H1 (cell line): Measurements from ENCODE around the gene GPANK1. TPM values are rescaled to one million over a fixed set of nuclear protein-coding genes. Genes with fewer than 3 reads are reported as not detected.

Experiments
- CTCF ChIA-PET: fragments of 300-600 bp; sonication (Branson Sonifier 250); formaldehyde crosslinking; loops from one replicate; lab custom pipeline; 2021; ENCODE audit not compliant: partially characterized antibody; lab: Charles Lee
- POLR2A ChIA-PET: fragments of 300-600 bp; sonication (Branson Sonifier 250); formaldehyde crosslinking; loops from one replicate; lab custom pipeline; 2021; ENCODE audit warnings: inconsistent platforms; ENCODE audit not compliant: partially characterized antibody; lab: Charles Lee
- DNase-seq, 2 experiments: peaks; one replicate each; pipeline versions ENCODE4 v3.0.0 to v3.0.0-alpha.2; 2010 to 2022; ENCODE audit warnings: low spot score in 2 of 2, low read depth in 1 of 2, mixed read lengths in 1 of 2
- FAIRE-seq: peaks from 2 replicates; lab custom pipeline; 2011; peaks lifted over from hg19 to GRCh38; lab: Jason Lieb, UNC
- H2AFZ ChIP-seq: 2 replicates; pipeline ENCODE4 v1.8.1; 2012; ENCODE audit warnings: low read length, inconsistent platforms
- H2AK5ac ChIP-seq: 2 replicates; pipeline ENCODE4 v1.6.1; 2013; ENCODE audit warnings: low read depth, low read length
- H2BK120ac ChIP-seq: replicated peaks from 2 replicates; pipeline ENCODE3; 2013; ENCODE audit warnings: low read depth, low read length, inconsistent platforms
- H2BK12ac ChIP-seq: 2 replicates; pipeline ENCODE4 v1.6.1; 2013; ENCODE audit warnings: low read depth, low read length
- H2BK15ac ChIP-seq: 2 replicates; pipeline ENCODE4 v1.6.1; 2013; ENCODE audit warnings: low read length
- H2BK20ac ChIP-seq: 2 replicates; pipeline ENCODE4 v1.6.1; 2013; ENCODE audit warnings: low read length
- H2BK5ac ChIP-seq: 2 replicates; pipeline ENCODE4 v1.6.1; 2013; ENCODE audit warnings: low read depth, low read length
- H3K14ac ChIP-seq: 2 replicates; pipeline ENCODE4 v1.6.1; 2013; ENCODE audit warnings: inconsistent platforms; ENCODE audit not compliant: insufficient read length
- H3K18ac ChIP-seq: 2 replicates; pipeline ENCODE4 v1.6.1; 2013; ENCODE audit warnings: low read length; ENCODE audit errors: extremely low read depth
- H3K23ac ChIP-seq: 2 replicates; pipeline ENCODE4 v1.6.1; 2013; ENCODE audit warnings: inconsistent platforms; ENCODE audit not compliant: insufficient read length
- H3K23me2 ChIP-seq: 2 replicates; pipeline ENCODE4 v1.6.1; 2013; ENCODE audit warnings: low read depth, low read length
- H3K27ac ChIP-seq: 2 replicates; pipeline ENCODE4 v1.6.1; 2011; ENCODE audit warnings: low read depth, low read length, inconsistent platforms
- H3K27me3 ChIP-seq, 4 experiments: replicated peaks in 1 of 4; 1 replicate in 1 of 4; 2 replicates in 3 of 4; pipeline versions ENCODE4 v1.6.1 to v1.8.1; 2011 to 2013; ENCODE audit warnings: low read length in 3 of 4, mild to moderate bottlenecking in 3 of 4, inconsistent platforms in 2 of 4, mixed read lengths in 2 of 4, moderate library complexity in 1 of 4; ENCODE audit not compliant: control insufficient read depth in 3 of 4, insufficient read depth in 3 of 4; ENCODE audit errors: extremely low read depth in 1 of 4
- H3K36me3 ChIP-seq, 4 experiments: 2 replicates each; pipeline versions ENCODE4 v1.6.1 to v1.8.1; 2011 to 2013; ENCODE audit warnings: mild to moderate bottlenecking in 4 of 4, low read length in 3 of 4, moderate library complexity in 2 of 4, control low read depth in 1 of 4, inconsistent platforms in 1 of 4; ENCODE audit not compliant: insufficient read depth in 4 of 4, control insufficient read depth in 2 of 4
- H3K4ac ChIP-seq: replicated peaks from 2 replicates; pipeline ENCODE3; 2013; ENCODE audit warnings: low read length, low read depth, mixed read lengths, inconsistent platforms; ENCODE audit not compliant: insufficient read length
- H3K4me1 ChIP-seq, 4 experiments: replicated peaks in 1 of 4; 1 replicate in 1 of 4; 2 replicates in 3 of 4; pipeline versions ENCODE4 v1.6.1 to v1.8.1; 2011 to 2013; ENCODE audit warnings: low read length in 3 of 4, inconsistent platforms in 2 of 4, mixed read lengths in 1 of 4; ENCODE audit not compliant: insufficient read depth in 4 of 4, control insufficient read depth in 3 of 4
- H3K4me2 ChIP-seq, 2 experiments: 2 replicates each; pipeline versions ENCODE4 v1.6.1 to v1.8.1; 2011 to 2013; ENCODE audit warnings: low read depth in 2 of 2, low read length in 2 of 2, control low read depth in 1 of 2, inconsistent platforms in 1 of 2, mild to moderate bottlenecking in 1 of 2; ENCODE audit not compliant: insufficient read depth in 1 of 2
- H3K4me3 ChIP-seq, 4 experiments: fragments of 200-600, 300-600 bp in 1 of 4; sonication (generic), shearing (Covaris generic), sonication (Bioruptor Twin) in 1 of 4; 2 replicates each; pipeline versions ENCODE4 v1.5.1 to v1.8.1; 2011 to 2016; ENCODE audit warnings: low read length in 4 of 4, low read depth in 3 of 4, control low read depth in 2 of 4, inconsistent platforms in 2 of 4, mild to moderate bottlenecking in 2 of 4, mixed read lengths in 1 of 4, moderate library complexity in 1 of 4; ENCODE audit not compliant: insufficient read depth in 2 of 4; ENCODE audit errors: extremely low read depth in 1 of 4
- H3K56ac ChIP-seq: replicated peaks from 2 replicates; pipeline ENCODE3; 2013; ENCODE audit warnings: low read depth, mild to moderate bottlenecking, mixed read lengths, low read length, inconsistent platforms; ENCODE audit not compliant: insufficient read length
- H3K79me1 ChIP-seq: 2 replicates; pipeline ENCODE4 v1.6.1; 2013; ENCODE audit warnings: low read depth, low read length, control low read depth
- H3K79me2 ChIP-seq, 2 experiments: 2 replicates each; pipeline versions ENCODE4 v1.6.1 to v1.8.1; 2012 to 2013; ENCODE audit warnings: low read length in 2 of 2, mild to moderate bottlenecking in 2 of 2, inconsistent platforms in 1 of 2; ENCODE audit not compliant: insufficient read depth in 2 of 2, control insufficient read depth in 1 of 2
- H3K9ac ChIP-seq, 4 experiments: replicated peaks in 1 of 4; 1 replicate in 1 of 4; 2 replicates in 3 of 4; pipeline versions ENCODE4 v1.6.1 to v1.8.1; 2011 to 2013; ENCODE audit warnings: low read depth in 3 of 4, low read length in 3 of 4, control low read depth in 2 of 4, mild to moderate bottlenecking in 2 of 4, moderate library complexity in 2 of 4, inconsistent platforms in 1 of 4; ENCODE audit errors: extremely low read depth in 1 of 4
- H3K9me3 ChIP-seq, 2 experiments: 2 replicates each; pipeline versions ENCODE4 v1.6.1 to v1.8.1; 2012 to 2013; ENCODE audit warnings: mild to moderate bottlenecking in 2 of 2, moderate library complexity in 2 of 2, control low read depth in 1 of 2, inconsistent platforms in 1 of 2, low read depth in 1 of 2, low read length in 1 of 2, mixed read lengths in 1 of 2; ENCODE audit not compliant: insufficient read depth in 2 of 2
- H4K20me1 ChIP-seq, 2 experiments: replicated peaks in 1 of 2; 2 replicates each; pipeline versions ENCODE3 to v1.8.1; 2011 to 2013; ENCODE audit warnings: inconsistent platforms in 2 of 2, low read length in 2 of 2, mild to moderate bottlenecking in 1 of 2; ENCODE audit not compliant: insufficient read depth in 2 of 2, control insufficient read depth in 1 of 2
- H4K5ac ChIP-seq: 2 replicates; pipeline ENCODE4 v1.6.1; 2013; ENCODE audit warnings: low read length, low read depth, mixed read lengths, inconsistent platforms; ENCODE audit not compliant: insufficient read length
- H4K8ac ChIP-seq: 2 replicates; pipeline ENCODE4 v1.8.0; 2013; ENCODE audit warnings: mild to moderate bottlenecking, moderate library complexity, low read length, inconsistent platforms; ENCODE audit not compliant: insufficient read depth; ENCODE audit errors: extremely low read depth
- H4K91ac ChIP-seq: replicated peaks from 2 replicates; pipeline ENCODE3; 2013; ENCODE audit warnings: low read length, mixed read lengths, inconsistent platforms; ENCODE audit not compliant: insufficient read length
- BCL11A ChIP-seq, 2 experiments: IDR thresholded peaks; one replicate each; pipeline ENCODE4 v1.6.1; 2011; ENCODE audit warnings: low read depth in 2 of 2, low read length in 2 of 2, mild to moderate bottlenecking in 2 of 2
- CBX5 ChIP-seq: fragments of 300-800, 300-1000 bp; sonication (generic); IDR thresholded peaks from 2 replicates; pipeline ENCODE4 v1.7.1; 2016; ENCODE audit warnings: antibody characterized with exemption, low read length, low read depth
- CHD1 ChIP-seq: IDR thresholded peaks from 2 replicates; pipeline ENCODE4 v1.6.1; 2012; ENCODE audit warnings: low read depth, low read length, improper control_type of control experiment
- E2F6 ChIP-seq: IDR thresholded peaks from 2 replicates; pipeline ENCODE4 v1.6.1; 2012; ENCODE audit warnings: inconsistent platforms
- FOSL1 ChIP-seq: IDR thresholded peaks from 2 replicates; pipeline ENCODE4 v1.6.1; 2011; ENCODE audit warnings: mild to moderate bottlenecking, low read depth, low read length, moderate library complexity; ENCODE audit not compliant: insufficient read depth
- KDM5A ChIP-seq: fragments of 200-600 bp; IDR thresholded peaks from 2 replicates; pipeline ENCODE4 v1.7.1; 2012; ENCODE audit warnings: mild to moderate bottlenecking, low read length, inconsistent platforms, mixed read lengths
- RNF2 ChIP-seq: fragments of 200-900, 300-1000 bp; sonication (generic); IDR thresholded peaks from 2 replicates; pipeline ENCODE4 v1.7.1; 2016; ENCODE audit warnings: borderline replicate concordance, low read depth, mild to moderate bottlenecking, antibody characterized with exemption, low read length; ENCODE audit not compliant: poor library complexity, severe bottlenecking; ENCODE audit errors: missing control alignments
- SIX5 ChIP-seq: IDR thresholded peaks from 2 replicates; pipeline ENCODE4 v1.6.1; 2011; ENCODE audit warnings: mild to moderate bottlenecking, low read depth, low read length
- SP2 ChIP-seq: IDR thresholded peaks from 2 replicates; pipeline ENCODE4 v1.6.1; 2012; ENCODE audit warnings: mild to moderate bottlenecking, low read length, inconsistent platforms
- SP4 ChIP-seq: IDR thresholded peaks from 2 replicates; pipeline ENCODE4 v1.6.1; 2012; ENCODE audit warnings: low read length, inconsistent platforms
- TBP ChIP-seq: IDR thresholded peaks from 2 replicates; pipeline ENCODE4 v1.6.1; 2011; ENCODE audit warnings: low read depth, low read length, improper control_type of control experiment
- USF2 ChIP-seq: IDR thresholded peaks from 2 replicates; pipeline ENCODE4 v1.6.1; 2011; ENCODE audit warnings: low read length, improper control_type of control experiment
- YY1 ChIP-seq: IDR thresholded peaks from 2 replicates; pipeline ENCODE4 v1.6.1; 2011; ENCODE audit warnings: low read depth, mild to moderate bottlenecking, low read length
- WGBS, 2 experiments: shearing (Covaris generic) in 1 of 2; methylation state at CpG; one replicate each; pipeline versions ENCODE4 v1.1.6 to v1.1.7; 2013 to 2015; ENCODE audit warnings: low lambda C conversion rate in 2 of 2, mixed read lengths in 2 of 2, inconsistent platforms in 1 of 2, low coverage in 1 of 2, missing lambda C conversion rate in 1 of 2; ENCODE audit not compliant: insufficient replicate concordance in 2 of 2, insufficient coverage in 1 of 2, insufficient read length in 1 of 2; ENCODE audit errors: extremely low coverage in 1 of 2, missing lambda C conversion rate in 1 of 2; 5-methylcytosine and 5-hydroxymethylcytosine counted together
- polyA plus RNA-seq, 7 experiments: library from polyadenylated mRNA; depleted of rRNA in 3 of 7; stranded (reverse) in 5 of 7; unstranded in 2 of 7; fragments of >200 nt in 5 of 7; fragments of 200-250 nt in 2 of 7; gene quantifications; 1 replicate in 5 of 7; 2 replicates in 1 of 7; 4 replicates in 1 of 7; pipeline versions ENCODE4 v1.2.1 to v1.2.3, GENCODE V29; 2011 to 2013; ENCODE audit warnings: missing spikeins in 2 of 7, mixed read lengths in 2 of 7
- total RNA-seq: library from RNA; stranded (reverse); fragmentation: NEBNext Ultra II Directional; extraction: Animal tissue kit (Norgen Biotek cat#: 25700); gene quantifications from 2 replicates; pipeline ENCODE4 v1.2.1, GENCODE V29; 2021

Gene GPANK1
- total and polyA plus RNA-seq, 2 of the 8 experiments (the other 6 are each of a cell fraction or from before 2014, with no cell fraction given), result 24.5 to 30.2 TPM

- Histone ChIP-seq H3K79me1 (peaks cover 9% of the 10 kb centered on the region; the same call in 1 of the 2 replicates), H4K5ac (no peak overlapping the region), H3K79me2 (no peaks in the 10 kb centered on the region; a peak in 1 of 4 replicates), H3K56ac (no peak overlapping the region), H3K4me1 (no peaks in the 10 kb centered on the region), H3K4ac (no peak overlapping the region), H3K4me2 (no peak overlapping the region), H3K23me2 (no peaks in the 10 kb centered on the region), H2AK5ac (no peak overlapping the region), H4K91ac (no peak overlapping the region), H2AFZ (no peak overlapping the region), H3K27me3 (no peaks in the 10 kb centered on the region), H3K18ac (no peak overlapping the region), H3K9me3 (no peaks in the 10 kb centered on the region), H2BK12ac (no peak overlapping the region), H4K8ac (no peak overlapping the region), H3K9ac (no peak overlapping the region), H4K20me1 (peaks cover 17 to 22% of the 10 kb centered on the region in 2 experiments), H3K23ac (no peak overlapping the region), H2BK15ac (no peak overlapping the region), H2BK120ac (no peak overlapping the region), H3K36me3 (peaks cover 64 to 98% (median 84%) of the 10 kb centered on the region in 4 experiments), H3K27ac (no peak overlapping the region), H3K14ac (no peak overlapping the region), H3K4me3 (no peak overlapping the region), H2BK5ac (no peak overlapping the region), H2BK20ac (no peak overlapping the region)
- WGBS, 2 experiments, result 91% methylated on average over 3 of the region's 3 CpGs; no CpG with 5 or more reads in 1 of the 2 experiments
- FAIRE-seq (no peak), DNase-seq (no peak)
- CTCF ChIA-PET, result interaction anchor here (0.5 to 3.0 kb wide), 7 partner anchors 11 to 88 kb away, joined by 3 to 11 read pairs (median 6); partner anchors contain the start of genes ATP6V1G2, BAG6 and GPANK1
- POLR2A ChIA-PET, result interaction anchor here (0.7 to 34.9 kb wide), 6 partner anchors 9 to 193 kb away, joined by 3 to 883 read pairs (median 62); partner anchors contain the start of genes APOM, BAG6, C6orf47 and CSNK2B
- TF ChIP-seq BCL11A (IDR thresholded peaks at IDR 0.05; ENCODE audit: low read depth in 2 of 2, low read length in 2 of 2) (no peak), TBP (no peak), CBX5 (no peak), RNF2 (no peak), USF2 (no peak), SP2 (no peak), CHD1 (no peak), SP4 (no peak), YY1 (no peak), SIX5 (no peak), E2F6 (no peak), KDM5A (no peak), FOSL1 (no peak)
Measured at GRCh38 chr6:31634131-31634530, 30.7 kb downstream of the GPANK1 start.
